DOHH2 (cell line): ENCODE data around the gene EFNA5.

ENCODE experiments used
- CTCF ChIP-seq: fragments of 200-600 bp; sonication (generic); IDR thresholded peaks from one replicate; pipeline ENCODE4 v1.5.1; 2014; ENCODE audit warnings: antibody characterized with exemption, mild to moderate bottlenecking, low read depth, low read length; ENCODE audit not compliant: poor library complexity, severe bottlenecking
- EZH2phosphoT487 ChIP-seq: fragments of 200-600 bp; sonication (generic); IDR thresholded peaks from 2 replicates; pipeline ENCODE4 v1.6.1; 2017; ENCODE audit warnings: borderline replicate concordance, mild to moderate bottlenecking, antibody characterized with exemption, low read length, moderate library complexity, mixed read lengths

GRCh38 chr5:107717816-107718215 lies 47.1 kb upstream of the EFNA5 start:
- TF ChIP-seq CTCF (no peak), EZH2phosphoT487 (no peak)
